Measurements from ENCODE around the gene PPP1R13B. TPM values are rescaled to one million over a fixed set of nuclear protein-coding genes. Genes with fewer than 3 reads are reported as not detected.

PPP1R13B gene
- total RNA-seq, 1 donor from 2014 or later: 107 TPM

GRCh38 chr14:103882503-103883262, 35.3 kb upstream of the PPP1R13B start:
- no peak for ATAC-seq (ENCODE audit: poor library complexity)
- intact Hi-C loops (cut with DNase I): no loop called here
- DNase-seq: no peak

GRCh38 chr14:103881268-103882201, 34.2 kb upstream of the PPP1R13B start:
- DNase-seq: peak; percentile 74
- peak; percentile 76 for ATAC-seq (ENCODE audit: poor library complexity)
- intact Hi-C loops (cut with DNase I): no loop called here

GRCh38 chr14:103880348-103881267, 33.2 kb upstream of the PPP1R13B start:
- DNase-seq (peak; percentile 93), ATAC-seq (ENCODE audit: poor library complexity) (peak; percentile 75)
- intact Hi-C loops (cut with DNase I): no loop called here

- intact Hi-C loops (cut with DNase I): no loop called here
- peak; percentile 71 for DNase-seq
- ATAC-seq (ENCODE audit: poor library complexity): peak; percentile 80
Observed at GRCh38 chr14:103879570-103880347, 32.4 kb upstream of the PPP1R13B start.

GRCh38 chr14:103879118-103879569, 31.8 kb upstream of the PPP1R13B start:
- DNase-seq (no peak), ATAC-seq (ENCODE audit: poor library complexity) (no peak)
- intact Hi-C loops (cut with DNase I): no loop called here

- no peak for ATAC-seq (ENCODE audit: poor library complexity)
- intact Hi-C loops (cut with DNase I): no loop called here
Observed at GRCh38 chr14:103878180-103878579, 30.8 kb upstream of the PPP1R13B start.

GRCh38 chr14:103875010-103875409, 27.6 kb upstream of the PPP1R13B start:
- no peak for ATAC-seq (ENCODE audit: poor library complexity)

More at GRCh38 chr14:103878180-103878579, 30.8 kb upstream of the PPP1R13B start:
- no peak for DNase-seq

GRCh38 chr14:103872481-103873113, 25.2 kb upstream of the PPP1R13B start:
- intact Hi-C loops (cut with DNase I): no loop called here

More at GRCh38 chr14:103875010-103875409, 27.6 kb upstream of the PPP1R13B start:
- no peak for DNase-seq
- intact Hi-C loops (cut with DNase I): no loop called here

GRCh38 chr14:103871596-103872480, 24.5 kb upstream of the PPP1R13B start:
- intact Hi-C loops (cut with DNase I): no loop called here
- peak; percentile 88 for DNase-seq
- ATAC-seq (ENCODE audit: poor library complexity): peak; percentile 89

More at GRCh38 chr14:103872481-103873113, 25.2 kb upstream of the PPP1R13B start:
- ATAC-seq (ENCODE audit: poor library complexity) (no peak), DNase-seq (no peak)

- ATAC-seq (ENCODE audit: poor library complexity) (no peak), DNase-seq (no peak)
- intact Hi-C loops (cut with DNase I): no loop called here
Observed at GRCh38 chr14:103870891-103871595, 23.7 kb upstream of the PPP1R13B start.

- intact Hi-C loops (cut with DNase I): no loop called here
- ATAC-seq (ENCODE audit: poor library complexity): no peak
- DNase-seq: no peak
Observed at GRCh38 chr14:103870144-103870876, 22.9 kb upstream of the PPP1R13B start.

GRCh38 chr14:103869406-103870143, 22.2 kb upstream of the PPP1R13B start:
- intact Hi-C loops (cut with DNase I): no loop called here
- ATAC-seq (ENCODE audit: poor library complexity): no peak
- no peak for DNase-seq

- DNase-seq: no peak
- intact Hi-C loops (cut with DNase I): no loop called here
- no peak for ATAC-seq (ENCODE audit: poor library complexity)
Observed at GRCh38 chr14:103868242-103868897, 21.0 kb upstream of the PPP1R13B start.

- peak; percentile 80 for ATAC-seq (ENCODE audit: poor library complexity)
- peak; percentile 77 for DNase-seq
- intact Hi-C loops (cut with DNase I): no loop called here
Observed at GRCh38 chr14:103867523-103867953, 20.2 kb upstream of the PPP1R13B start.
